Endodermal cell (in vitro differentiated cells): ENCODE measurements around the gene ETV7. TPM values are rescaled to one million over a fixed set of nuclear protein-coding genes. Genes with fewer than 3 reads are reported as not detected.

Source experiments
- DNase-seq: peaks from one replicate; pipeline ENCODE4 v3.0.0-alpha.2; 2017
- H3K27ac ChIP-seq: 2 replicates; pipeline ENCODE4 v1.5.1; 2013; ENCODE audit warnings: mild to moderate bottlenecking, low read depth, low read length, moderate library complexity
- H3K27me3 ChIP-seq: 2 replicates; pipeline ENCODE4 v1.6.1; 2013; ENCODE audit warnings: mild to moderate bottlenecking, low read length, moderate library complexity; ENCODE audit not compliant: insufficient read depth, control insufficient read depth, poor library complexity, severe bottlenecking
- H3K36me3 ChIP-seq: 2 replicates; pipeline ENCODE4 v1.7.0; 2013; ENCODE audit warnings: mild to moderate bottlenecking, low read length, moderate library complexity; ENCODE audit not compliant: control insufficient read depth, insufficient read depth
- H3K4me1 ChIP-seq: one replicate; pipeline ENCODE4 v1.7.0; 2013; ENCODE audit warnings: low read length; ENCODE audit not compliant: control insufficient read depth, insufficient read depth
- H3K4me3 ChIP-seq: 2 replicates; pipeline ENCODE4 v1.5.1; 2013; ENCODE audit warnings: mild to moderate bottlenecking, low read length, moderate library complexity
- H3K9ac ChIP-seq: 2 replicates; pipeline ENCODE4 v1.6.1; 2013; ENCODE audit warnings: mild to moderate bottlenecking, low read length, moderate library complexity; ENCODE audit not compliant: poor library complexity, severe bottlenecking; ENCODE audit errors: extremely low read depth
- H3K9me3 ChIP-seq: 2 replicates; pipeline ENCODE4 v1.6.1; 2013; ENCODE audit warnings: mild to moderate bottlenecking, low read length, moderate library complexity; ENCODE audit not compliant: control insufficient read depth
- H3K27ac Mint-ChIP-seq: 2 replicates; pipeline ENCODE4 v1.8.0; 2020; ENCODE audit warnings: mixed read lengths
- H3K27me3 Mint-ChIP-seq: 2 replicates; pipeline ENCODE4 v1.8.0; 2021; ENCODE audit warnings: mild to moderate bottlenecking, mixed read lengths; ENCODE audit not compliant: insufficient read depth
- H3K36me3 Mint-ChIP-seq: 2 replicates; pipeline ENCODE4 v1.8.0; 2020; ENCODE audit warnings: low read depth, mixed read lengths
- H3K4me1 Mint-ChIP-seq: 2 replicates; pipeline ENCODE4 v1.8.0; 2020; ENCODE audit warnings: mixed read lengths
- H3K4me3 Mint-ChIP-seq: 2 replicates; pipeline ENCODE4 v1.8.0; 2020; ENCODE audit warnings: mild to moderate bottlenecking, moderate library complexity, mixed read lengths
- H3K9me3 Mint-ChIP-seq: 2 replicates; pipeline ENCODE4 v1.8.0; 2020; ENCODE audit warnings: mild to moderate bottlenecking, mixed read lengths
- CTCF ChIP-seq: fragments of 200-600 bp; sonication (generic); conservative IDR thresholded peaks from 2 replicates; pipeline ENCODE4 v1.5.0; 2021; ENCODE audit warnings: antibody characterized with exemption, mild to moderate bottlenecking
- WGBS, 2 experiments: methylation state at CpG; one replicate each; pipeline versions ENCODE4 v1.1.5 to v1.1.7; 2013; ENCODE audit warnings: missing lambda C conversion rate in 2 of 2, mixed read lengths in 1 of 2; ENCODE audit not compliant: insufficient coverage in 1 of 2, insufficient read length in 1 of 2; 5-methylcytosine and 5-hydroxymethylcytosine counted together
- long read RNA-seq, 4 experiments: library from polyadenylated mRNA in 2 of 4; library from RNA in 1 of 4; library from capped mRNA in 1 of 4; stranded (forward) in 3 of 4; unstranded in 1 of 4; transcript quantifications; one replicate each; pipeline ENCODE4 v2.0.0, GENCODE V29; 2020 to 2021; ENCODE audit warnings: inconsistent platforms in 1 of 4
- polyA plus RNA-seq, 2 experiments: library from polyadenylated mRNA; stranded (reverse); fragments of 50-300 nt; gene quantifications; one replicate each; pipeline ENCODE4 v1.2.3, GENCODE V29; 2013
- total RNA-seq, 2 donors: library from RNA; stranded (reverse); fragmentation: NEBNext Ultra II Directional in 1 of 2; extraction: Animal tissue kit (Norgen Biotek cat#: 25700) in 1 of 2; gene quantifications; 2 replicates in 1 of 2; 3 replicates in 1 of 2; pipeline ENCODE4 v1.2.1, GENCODE V29; 2021

Gene ETV7
- total RNA-seq, result under 1 TPM; 0.42 TPM
- polyA plus RNA-seq (2013, experiment 1 of 2), result 0.18 TPM
- polyA plus RNA-seq (2013, experiment 2 of 2), result 0.41 TPM
- long read RNA-seq, experiment 1, result 0 reads
- long read RNA-seq, experiment 2, partial matches to known transcripts, result 1 of 2 reads
- long read RNA-seq, experiment 2, other reads (novel, unspliced or antisense), result 1 of 2 reads
- long read RNA-seq, experiment 3, partial matches to known transcripts, result 0 of 3 reads
- long read RNA-seq, experiment 3, other reads (novel, unspliced or antisense), result 2 of 3 reads
- long read RNA-seq, experiment 4, partial matches to known transcripts, result 0 of 5 reads
- long read RNA-seq, experiment 4, other reads (novel, unspliced or antisense), result 2 of 5 reads

- Mint-ChIP-seq H3K9me3 (no peaks in the 10 kb centered on the region), H3K36me3 (no peaks in the 10 kb centered on the region), H3K4me1 (peaks cover 36% of the 10 kb centered on the region), H3K27me3 (peaks cover 55% of the 10 kb centered on the region), H3K4me3 (peak within 1 kb of the TSS; percentile 59), H3K27ac (no peak within 1 kb of the TSS)
- Histone ChIP-seq H3K4me1 (peaks cover 5% of the 10 kb centered on the region), H3K27me3 (peaks cover 55% of the 10 kb centered on the region), H3K27ac (no peak within 1 kb of the TSS), H3K9ac (peak within 1 kb of the TSS; percentile 24), H3K9me3 (no peaks in the 10 kb centered on the region), H3K36me3 (no peaks in the 10 kb centered on the region), H3K4me3 (peak within 1 kb of the TSS; percentile 79)
- TF ChIP-seq CTCF, result no peak
- 12 to 16% methylated on average over 25 to 63 of the region's 65 CpGs for WGBS, 2 experiments
- DNase-seq, result peak; percentile 73
Observed at GRCh38 chr6:36387440-36388303, at the start of gene ETV7. ETV7 (minus strand) TSS chr6:36387669; CDS start chr6:36387541, 128 bp downstream.

- Mint-ChIP-seq H3K27me3 (no peaks in the 10 kb centered on the region), H3K27ac (no peak overlapping the region), H3K4me1 (peaks cover 13% of the 10 kb centered on the region), H3K36me3 (no peaks in the 10 kb centered on the region), H3K9me3 (no peaks in the 10 kb centered on the region), H3K4me3 (no peak overlapping the region)
- no peaks in the 10 kb centered on the region for H3K4me1 ChIP-seq
- no peak overlapping the region for H3K4me3 ChIP-seq
- no peak for DNase-seq
- H3K27me3 ChIP-seq, result no peaks in the 10 kb centered on the region
- H3K27ac ChIP-seq, result no peak overlapping the region
- no peak overlapping the region for H3K9ac ChIP-seq
- no peaks in the 10 kb centered on the region for H3K9me3 ChIP-seq
- 88 to 91% methylated on average over 1 of the region's 1 CpG for WGBS, 2 experiments
- peak; percentile 8 for TF ChIP-seq CTCF
- H3K36me3 ChIP-seq, result no peaks in the 10 kb centered on the region
Observed at GRCh38 chr6:36436466-36436865, 49.0 kb upstream of the ETV7 start.

- Histone ChIP-seq H3K4me3 (no peak overlapping the region), H3K9me3 (no peaks in the 10 kb centered on the region), H3K27me3 (no peaks in the 10 kb centered on the region), H3K4me1 (no peaks in the 10 kb centered on the region), H3K36me3 (no peaks in the 10 kb centered on the region), H3K27ac (no peak overlapping the region), H3K9ac (no peak overlapping the region)
- Mint-ChIP-seq H3K27me3 (no peaks in the 10 kb centered on the region), H3K36me3 (no peaks in the 10 kb centered on the region), H3K27ac (peak overlapping the region; percentile 23), H3K9me3 (no peaks in the 10 kb centered on the region), H3K4me1 (no peaks in the 10 kb centered on the region), H3K4me3 (no peak overlapping the region)
- WGBS, 2 experiments, result 88 to 100% methylated on average over 2 to 4 of the region's 4 CpGs
- no peak for DNase-seq
- no peak for TF ChIP-seq CTCF
Observed at GRCh38 chr6:36432151-36432671, 44.7 kb upstream of the ETV7 start.
